AG10803 (cell line): ENCODE data around the gene OCIAD1.
A peak's percentile ranks its signal among the peaks of the same experiment; 100 is the strongest.

Source experiments
- DNase-seq: peaks from one replicate; pipeline ENCODE4 v3.0.0; 2010; ENCODE audit warnings: low read depth
- H3K4me3 ChIP-seq: 2 replicates; pipeline ENCODE4 v1.5.1; 2011; ENCODE audit warnings: mild to moderate bottlenecking, low read length, control low read depth
- TF ChIP-seq, protein P1 (sequence below): conservative IDR thresholded peaks from 2 replicates; pipeline ENCODE4 v1.5.1; 2011; ENCODE audit warnings: mild to moderate bottlenecking, low read length, control low read depth, inconsistent platforms

OCIAD1 gene, protein sequence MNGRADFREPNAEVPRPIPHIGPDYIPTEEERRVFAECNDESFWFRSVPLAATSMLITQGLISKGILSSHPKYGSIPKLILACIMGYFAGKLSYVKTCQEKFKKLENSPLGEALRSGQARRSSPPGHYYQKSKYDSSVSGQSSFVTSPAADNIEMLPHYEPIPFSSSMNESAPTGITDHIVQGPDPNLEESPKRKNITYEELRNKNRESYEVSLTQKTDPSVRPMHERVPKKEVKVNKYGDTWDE

DNA sequence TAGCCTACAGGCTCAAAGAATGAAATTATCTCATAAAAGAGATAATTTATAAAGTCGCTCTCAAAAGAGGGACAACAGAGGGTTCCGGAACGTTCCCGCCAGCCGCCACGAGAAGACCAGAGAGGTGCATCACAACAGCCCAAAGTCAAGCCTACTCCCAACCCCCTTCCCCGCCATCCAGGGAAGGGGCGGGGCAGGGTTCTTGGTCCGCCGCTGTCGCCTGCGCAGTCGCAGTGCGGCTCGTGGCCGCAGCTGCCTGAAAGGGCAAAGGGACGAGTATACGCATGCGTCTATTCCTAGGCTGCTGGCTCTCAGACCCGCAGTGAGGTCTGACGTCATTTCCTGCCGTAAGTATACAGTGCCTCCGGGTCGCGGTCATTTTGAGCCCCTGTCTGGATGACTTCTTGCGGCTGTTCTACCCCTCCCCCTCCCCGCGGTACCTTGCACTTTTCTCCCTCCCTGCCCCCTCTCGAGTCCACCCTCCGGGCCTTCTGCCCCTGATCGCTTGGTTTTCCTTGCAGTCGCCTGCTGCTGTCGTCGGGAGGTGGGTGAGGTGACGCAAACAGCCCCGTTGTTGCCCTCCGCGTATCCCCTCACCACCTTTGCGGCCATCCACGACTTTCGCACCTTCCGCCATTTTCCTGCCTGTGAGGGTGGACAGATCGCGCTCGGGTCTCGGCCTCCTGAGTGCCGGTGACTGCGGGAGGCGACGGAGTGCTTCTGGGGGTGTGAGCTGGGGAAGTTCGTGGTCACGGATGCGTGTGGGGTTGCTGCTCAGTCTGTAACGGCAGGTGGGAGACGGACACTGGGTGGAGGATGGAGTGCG lies at the start of gene OCIAD1:
Gene OCIAD1 (plus strand): TSS at position 383 of the 826 bp plus-strand sequence. CDS start 1,537 bp downstream, outside the sequence.
- DNase-seq, result peak; percentile 99
- peak within 1 kb of the TSS; percentile 99 for H3K4me3 ChIP-seq
- TF ChIP-seq, protein P1, sequence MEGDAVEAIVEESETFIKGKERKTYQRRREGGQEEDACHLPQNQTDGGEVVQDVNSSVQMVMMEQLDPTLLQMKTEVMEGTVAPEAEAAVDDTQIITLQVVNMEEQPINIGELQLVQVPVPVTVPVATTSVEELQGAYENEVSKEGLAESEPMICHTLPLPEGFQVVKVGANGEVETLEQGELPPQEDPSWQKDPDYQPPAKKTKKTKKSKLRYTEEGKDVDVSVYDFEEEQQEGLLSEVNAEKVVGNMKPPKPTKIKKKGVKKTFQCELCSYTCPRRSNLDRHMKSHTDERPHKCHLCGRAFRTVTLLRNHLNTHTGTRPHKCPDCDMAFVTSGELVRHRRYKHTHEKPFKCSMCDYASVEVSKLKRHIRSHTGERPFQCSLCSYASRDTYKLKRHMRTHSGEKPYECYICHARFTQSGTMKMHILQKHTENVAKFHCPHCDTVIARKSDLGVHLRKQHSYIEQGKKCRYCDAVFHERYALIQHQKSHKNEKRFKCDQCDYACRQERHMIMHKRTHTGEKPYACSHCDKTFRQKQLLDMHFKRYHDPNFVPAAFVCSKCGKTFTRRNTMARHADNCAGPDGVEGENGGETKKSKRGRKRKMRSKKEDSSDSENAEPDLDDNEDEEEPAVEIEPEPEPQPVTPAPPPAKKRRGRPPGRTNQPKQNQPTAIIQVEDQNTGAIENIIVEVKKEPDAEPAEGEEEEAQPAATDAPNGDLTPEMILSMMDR, result no peak

DNA sequence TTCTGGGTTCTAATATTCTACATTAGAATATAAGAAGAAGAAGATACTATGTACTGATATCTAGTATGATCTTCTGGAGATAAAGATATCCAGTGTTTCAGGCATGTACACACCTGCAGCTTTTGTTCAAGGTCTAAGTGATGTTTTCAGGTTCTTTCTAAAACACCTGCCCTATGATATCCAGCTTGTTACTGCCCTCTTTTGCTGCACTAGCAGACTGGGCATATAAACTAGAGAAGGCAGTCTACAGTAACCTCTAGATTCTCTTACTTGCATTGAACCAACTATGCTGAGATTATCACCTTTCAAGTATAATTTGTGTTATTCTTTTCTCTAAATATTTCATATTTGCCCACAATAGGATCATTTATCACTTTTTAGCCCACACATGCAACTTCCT lies 48.9 kb upstream of the OCIAD1 start:
- TF ChIP-seq, protein P1, result no peak
- no peak for DNase-seq
- H3K4me3 ChIP-seq, result no peak overlapping the region

DNA sequence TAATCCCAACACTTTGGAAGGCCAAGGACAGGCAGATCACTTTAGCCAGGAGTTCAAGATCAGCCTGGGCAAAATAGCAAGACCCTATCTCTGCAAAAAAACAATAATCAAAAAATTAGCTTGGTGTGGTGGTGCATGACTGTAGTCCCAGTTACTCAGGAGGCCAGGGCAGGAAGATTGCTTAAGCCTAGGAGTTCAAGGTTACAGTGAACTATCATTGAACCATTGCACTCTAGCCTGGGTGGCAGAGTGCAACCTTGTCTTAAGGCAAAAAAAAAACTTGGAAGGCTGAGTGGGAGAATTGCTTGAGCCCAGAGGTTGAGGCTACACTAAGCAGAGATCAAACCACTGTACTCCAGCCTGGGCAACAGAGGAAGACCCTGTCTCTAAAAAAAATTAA lies 45.6 kb upstream of the OCIAD1 start:
- no peak overlapping the region for H3K4me3 ChIP-seq
- TF ChIP-seq, protein P1, result no peak
- DNase-seq, result no peak

DNA sequence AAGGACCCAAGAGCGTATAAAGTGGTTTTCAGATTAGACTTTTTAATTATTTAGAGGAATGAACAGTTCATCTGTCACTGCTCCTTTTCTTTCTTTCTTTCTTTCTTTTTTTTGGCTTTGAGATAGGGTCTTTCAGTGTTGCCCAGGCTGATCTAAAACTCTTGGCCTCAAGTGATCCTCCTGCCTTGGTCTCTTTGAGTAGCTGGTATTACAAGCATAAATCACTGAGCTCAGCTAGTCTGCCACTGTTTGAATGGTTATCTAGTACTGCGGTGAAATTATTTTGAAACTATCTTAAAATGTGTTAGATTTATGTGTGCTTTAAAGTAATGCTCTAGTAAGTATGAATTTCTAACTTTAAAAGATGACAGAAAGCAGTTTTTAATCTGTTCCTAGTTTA lies 44.3 kb upstream of the OCIAD1 start:
- DNase-seq, result no peak
- TF ChIP-seq, protein P1, result no peak
- H3K4me3 ChIP-seq, result no peak overlapping the region

DNA sequence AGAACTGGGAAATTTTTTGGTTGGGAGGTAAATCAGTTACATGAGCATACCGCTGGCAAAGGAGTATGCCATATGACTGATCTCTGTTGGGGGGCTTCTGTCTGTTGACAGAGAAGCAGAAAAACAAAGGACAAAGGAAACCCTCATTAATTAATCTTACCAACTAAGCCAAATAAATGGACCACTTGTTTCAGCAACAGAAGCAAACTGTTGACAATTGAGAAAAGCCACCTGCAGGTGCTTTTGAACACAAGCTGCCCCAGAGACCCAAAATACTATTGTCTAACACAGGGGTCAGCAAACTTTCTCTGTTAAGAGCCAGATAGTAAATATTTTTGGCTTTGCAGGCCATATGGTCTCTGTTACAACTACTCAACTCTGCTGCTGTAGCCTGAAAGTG lies 43.8 kb upstream of the OCIAD1 start:
- TF ChIP-seq, protein P1, result no peak
- H3K4me3 ChIP-seq, result no peak overlapping the region
- no peak for DNase-seq

DNA sequence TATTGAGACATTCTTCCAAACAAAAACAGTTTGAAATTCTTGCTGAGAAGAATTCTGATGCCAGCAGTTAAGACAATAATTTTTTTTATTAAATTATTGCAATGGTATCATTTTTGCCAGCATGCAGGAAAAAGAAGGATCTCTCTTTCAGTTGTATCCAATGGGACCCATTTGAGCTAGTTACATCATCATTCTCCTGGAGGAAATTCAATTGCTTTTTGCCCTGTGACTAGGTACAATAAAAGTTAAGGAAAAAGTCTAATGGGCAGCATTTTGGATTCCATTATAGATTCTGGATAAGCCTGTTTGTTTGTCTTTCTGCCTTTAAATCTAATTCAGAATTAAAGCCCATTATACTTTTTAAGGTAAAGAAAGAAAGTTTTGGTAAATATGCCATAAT lies 40.3 kb upstream of the OCIAD1 start:
- no peak for DNase-seq
- TF ChIP-seq, protein P1, result no peak
- no peak overlapping the region for H3K4me3 ChIP-seq

DNA sequence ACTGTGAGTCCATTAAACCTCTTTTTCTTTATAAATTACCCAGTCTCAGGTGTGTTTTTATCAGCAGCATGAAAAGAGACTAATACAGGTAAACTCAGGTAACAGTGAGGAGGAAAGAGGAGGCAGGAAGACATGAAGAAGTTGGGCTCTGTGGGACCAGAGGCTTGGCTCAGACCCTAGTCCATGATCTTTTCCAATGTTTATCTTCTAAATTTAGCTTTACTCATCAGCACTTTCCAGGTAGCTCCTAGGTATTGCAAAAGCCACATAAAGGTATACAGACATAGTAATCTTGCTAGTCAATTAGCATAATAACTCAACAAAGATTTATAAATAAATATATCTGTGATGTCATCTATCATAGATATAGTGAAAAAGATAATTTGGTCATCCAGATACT lies 39.6 kb upstream of the OCIAD1 start:
- TF ChIP-seq, protein P1, result no peak
- DNase-seq, result no peak
- H3K4me3 ChIP-seq, result no peak overlapping the region
